ENCODE measurements around the gene FMN1.
A peak's percentile ranks its signal among the peaks of the same experiment; 100 is the strongest.
"Not testable (repeated sequence)": the region's sequence is repeated elsewhere in the genome, so short reads cannot be mapped to it uniquely, and the experiment has no call there.

The FMN1 gene

DNA sequence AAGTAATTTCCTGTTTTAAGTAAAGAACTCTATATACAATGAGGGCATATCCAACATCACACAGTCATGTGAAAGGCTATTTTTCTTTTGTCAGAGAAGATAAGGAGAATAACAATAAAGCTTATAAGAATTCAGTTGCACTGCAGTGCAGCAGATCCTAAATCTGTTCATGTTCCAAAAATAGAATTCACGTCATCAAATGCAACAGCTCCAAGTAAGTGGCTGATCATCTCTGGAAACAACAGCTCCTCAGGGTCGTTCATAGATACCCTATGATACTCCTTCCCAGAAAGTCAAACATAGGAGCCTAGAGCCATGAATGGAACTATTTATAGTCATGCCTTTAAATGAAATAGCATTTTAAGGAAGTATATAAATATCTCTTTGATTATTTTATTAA lies 100.2 kb downstream of the FMN1 start:
- peak; percentile 50 for DNase-seq (ENCODE audit: low read depth)

DNA sequence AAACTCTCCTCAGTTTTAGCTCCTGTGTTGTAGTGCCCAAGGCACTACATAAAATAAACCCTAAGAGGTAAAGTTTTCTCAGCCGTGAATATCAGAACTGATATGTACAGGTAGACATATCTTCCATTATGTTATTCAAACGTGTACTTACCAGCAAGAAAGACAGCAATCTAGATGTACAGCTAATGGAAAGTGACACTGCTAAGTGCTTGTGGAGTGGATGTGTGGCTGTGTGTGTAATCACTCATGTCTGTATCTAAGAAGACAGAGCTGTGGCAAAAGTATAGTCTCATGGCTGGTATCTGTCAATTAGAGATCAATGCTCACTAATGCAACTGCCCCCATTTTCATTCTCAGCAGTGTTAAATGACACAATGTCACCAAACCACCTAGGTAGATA lies 101.3 kb downstream of the FMN1 start:
- no peak for DNase-seq (ENCODE audit: low read depth)

DNA sequence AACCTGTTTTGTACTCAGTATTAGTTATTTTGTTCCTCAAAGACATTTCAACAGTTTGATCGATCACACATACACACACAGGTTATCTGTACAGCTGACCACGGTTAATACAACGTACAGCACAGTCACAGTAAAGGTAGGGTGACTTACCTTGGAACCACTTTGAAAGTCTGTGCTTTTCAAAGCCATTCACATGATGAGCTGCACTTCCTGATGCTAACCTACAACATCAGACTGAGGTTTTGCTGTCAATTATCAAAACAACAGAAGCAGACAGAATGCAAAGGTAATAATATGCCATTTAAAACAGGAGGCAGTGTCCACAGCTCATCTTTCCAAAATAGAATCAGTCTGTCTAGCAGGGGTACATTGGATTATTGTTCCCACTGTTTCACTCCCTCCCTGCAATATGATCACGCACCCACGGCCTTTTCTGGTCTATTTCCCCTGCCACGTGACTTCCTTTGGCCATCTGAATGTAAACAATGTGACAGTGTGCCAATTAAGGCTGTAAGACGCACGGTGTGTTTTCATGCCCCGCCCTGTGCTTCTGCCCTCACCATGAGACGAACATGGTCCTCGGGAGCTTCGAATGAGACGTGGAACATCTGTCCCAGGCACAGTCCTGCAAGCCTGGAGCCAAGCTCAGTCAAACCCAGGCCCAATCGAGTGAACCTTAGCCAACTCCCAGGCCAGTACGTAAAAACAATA lies 102.4 kb downstream of the FMN1 start:
- DNase-seq (ENCODE audit: low read depth): no peak

DNA sequence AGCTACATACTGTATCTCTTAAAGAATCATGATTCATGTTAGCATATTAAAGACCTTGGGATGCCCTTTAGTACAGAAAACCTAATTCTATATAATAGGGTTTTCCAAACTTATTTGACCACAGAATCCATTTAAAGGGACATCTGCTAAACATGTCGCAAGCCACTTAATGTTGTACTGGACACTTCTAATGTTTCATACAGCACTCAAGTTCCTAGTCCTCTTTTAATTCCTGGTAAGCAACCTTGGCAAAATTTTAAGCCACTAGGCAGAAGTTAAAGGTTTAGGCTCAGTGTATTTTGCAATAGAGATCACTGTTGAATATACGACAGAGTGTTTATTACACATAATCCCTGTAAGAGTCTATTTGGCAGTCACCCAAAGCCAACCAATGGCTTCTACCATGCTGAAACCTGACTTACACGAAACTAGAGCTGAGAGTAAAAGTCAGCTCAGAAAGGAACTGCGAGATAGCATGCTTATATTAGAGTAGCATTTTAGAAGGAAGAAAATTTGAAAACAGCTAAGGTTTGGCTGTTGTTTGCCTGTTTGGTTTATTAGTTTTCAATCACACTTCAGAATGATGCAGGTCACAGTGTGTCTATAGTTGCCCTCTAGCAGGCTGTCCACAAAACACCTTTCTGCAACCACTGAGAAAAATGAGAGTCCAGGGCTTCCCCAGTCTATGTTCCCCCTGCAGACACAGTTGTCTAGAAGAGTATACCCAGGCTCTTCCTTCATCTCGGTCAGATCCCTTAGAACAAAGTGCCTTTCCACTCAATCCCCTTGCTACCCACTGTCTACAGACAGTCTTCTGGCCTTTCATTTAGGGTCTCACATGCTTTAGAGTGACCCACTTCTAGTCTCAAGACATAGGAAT lies 104.4 kb downstream of the FMN1 start:
- DNase-seq (ENCODE audit: low read depth): peak; percentile 91

DNA sequence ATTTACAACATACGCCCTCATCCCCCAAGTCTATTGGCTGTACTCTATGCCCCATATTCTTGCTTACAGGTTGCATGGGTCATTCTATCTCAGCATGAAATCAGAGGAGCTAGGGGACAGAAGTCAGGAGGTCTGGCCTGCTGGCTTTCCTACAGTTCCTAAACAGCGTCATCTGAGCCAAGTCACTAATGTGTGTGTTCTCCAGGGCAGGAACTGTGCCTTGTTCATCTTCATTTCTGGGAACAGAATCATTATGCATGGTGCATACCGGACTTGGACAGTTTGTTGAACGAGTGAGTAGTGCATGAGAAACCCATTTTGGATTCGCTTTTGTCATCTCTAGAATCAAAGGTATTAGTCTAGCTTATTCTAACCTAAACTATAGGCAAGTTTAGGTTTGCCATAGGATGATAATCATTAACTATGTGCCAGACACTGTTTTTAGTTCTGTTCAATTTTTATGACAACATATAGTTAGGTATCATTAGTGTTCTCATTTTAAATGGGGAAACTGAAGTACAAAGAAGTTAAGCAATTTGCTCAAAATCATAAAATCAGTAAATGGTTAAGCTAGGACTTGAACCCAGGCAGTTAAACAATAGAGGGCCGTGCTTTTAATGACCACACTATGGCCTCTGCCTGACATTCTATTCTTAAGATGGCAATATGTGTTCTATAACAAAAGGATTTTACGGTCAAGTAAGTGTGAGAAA lies 105.2 kb downstream of the FMN1 start:
- no peak for DNase-seq (ENCODE audit: low read depth)

DNA sequence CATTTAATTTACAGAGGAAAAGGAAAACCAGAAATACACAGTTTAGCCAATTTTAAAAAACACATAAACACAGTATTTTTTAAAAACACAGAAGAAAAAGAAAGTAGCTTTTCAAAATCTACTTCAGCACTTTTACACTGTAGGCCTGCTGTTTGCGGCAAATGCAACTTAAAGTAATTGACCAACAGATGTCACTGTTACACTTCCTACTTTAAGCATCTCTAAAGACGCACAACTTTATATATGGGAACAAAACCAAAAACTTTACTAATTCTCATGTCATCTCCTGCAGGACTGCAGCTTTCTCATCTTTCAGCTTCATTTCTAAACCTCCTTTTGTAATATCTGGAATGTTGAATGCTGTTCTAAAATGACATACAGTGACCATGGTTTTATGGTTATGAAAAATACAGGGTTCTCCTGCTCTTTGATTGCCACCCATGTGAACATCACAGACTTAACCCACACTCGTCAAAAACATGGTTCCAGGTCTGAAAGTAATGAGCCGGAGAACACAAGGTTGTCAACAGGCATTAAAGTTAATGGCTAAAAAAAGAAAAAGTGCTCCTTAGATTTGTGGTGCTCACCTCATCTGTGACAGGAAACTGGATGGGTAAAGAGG lies 107.9 kb downstream of the FMN1 start:
- DNase-seq (ENCODE audit: low read depth): peak; percentile 71

DNA sequence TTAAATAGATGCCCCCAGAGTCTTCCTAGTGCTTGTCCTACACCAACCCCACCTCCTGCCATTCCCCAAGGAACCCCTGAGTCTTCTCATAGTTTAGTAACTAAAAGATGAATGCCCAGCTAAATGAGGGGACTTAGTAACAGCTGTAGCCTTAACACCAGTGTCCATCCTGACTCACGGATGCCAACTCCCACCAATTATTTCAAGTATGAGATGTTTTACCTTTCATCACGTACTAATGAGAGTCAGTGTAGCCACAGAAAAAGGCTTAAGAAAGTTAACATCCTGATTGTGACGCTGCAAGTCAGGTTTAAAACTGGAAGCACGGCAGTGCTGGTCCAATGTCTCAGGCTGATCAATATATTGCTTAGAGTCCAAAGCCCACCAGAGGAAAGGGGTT lies 109.9 kb downstream of the FMN1 start:
- no peak for DNase-seq (ENCODE audit: low read depth)

DNA sequence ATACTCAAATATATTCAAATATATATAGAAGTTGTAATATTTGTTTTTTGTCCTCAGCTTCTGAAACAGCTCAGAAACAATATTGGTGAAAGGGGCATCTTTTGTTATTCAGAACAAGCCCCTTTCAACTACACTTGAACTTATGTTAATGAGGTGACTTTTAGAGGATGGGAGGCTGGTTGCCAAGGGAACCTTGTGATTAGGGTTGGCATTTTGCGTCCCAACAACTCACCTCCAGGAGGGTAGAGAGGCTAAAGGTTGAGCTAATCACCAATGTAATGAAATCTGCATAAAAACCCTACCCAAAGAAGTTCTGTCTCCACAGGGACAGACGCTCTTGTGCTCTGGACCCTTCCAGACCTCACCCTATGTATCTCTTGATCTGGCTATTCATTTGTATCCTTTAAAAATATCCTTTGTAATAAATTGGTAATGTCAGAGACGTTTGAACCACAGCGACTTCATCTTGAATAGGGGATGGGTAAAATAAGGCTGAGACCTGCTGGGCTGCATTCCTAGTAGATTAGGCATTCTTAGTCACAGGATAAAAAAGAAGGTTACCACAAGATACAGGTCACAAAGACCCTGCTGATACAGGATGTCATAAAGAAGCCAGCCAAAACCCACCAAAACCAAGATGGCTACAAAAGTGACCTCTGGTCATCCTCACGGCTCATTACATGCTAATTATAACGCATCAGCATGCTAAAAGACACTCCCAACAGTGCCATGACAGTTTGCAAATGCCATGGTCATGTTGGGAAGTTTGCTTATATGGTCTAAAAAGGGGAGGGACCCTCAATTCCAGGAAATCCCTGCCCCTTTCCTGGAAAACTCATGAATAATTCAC lies 111.1 kb downstream of the FMN1 start:
- no peak for DNase-seq (ENCODE audit: low read depth)

DNA sequence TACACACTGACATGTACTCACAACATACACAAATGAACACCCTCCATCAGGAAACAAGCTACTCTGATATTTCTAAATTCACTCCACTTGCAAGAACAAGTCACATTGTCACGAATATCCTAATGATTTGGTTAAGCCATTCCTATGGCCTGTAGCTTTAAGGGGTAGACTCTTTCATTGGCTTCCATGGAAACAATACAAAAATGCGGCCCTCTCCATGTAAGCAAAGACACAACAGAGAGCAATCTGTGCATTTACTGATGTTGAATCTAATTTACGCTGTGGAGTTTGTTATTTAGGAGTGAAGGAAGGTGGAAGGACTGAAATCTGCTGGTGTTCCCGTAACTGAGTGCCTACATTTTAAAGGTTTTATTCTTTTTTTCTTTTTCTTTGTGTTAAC lies 114.5 kb downstream of the FMN1 start:
- DNase-seq (ENCODE audit: low read depth): no peak

DNA sequence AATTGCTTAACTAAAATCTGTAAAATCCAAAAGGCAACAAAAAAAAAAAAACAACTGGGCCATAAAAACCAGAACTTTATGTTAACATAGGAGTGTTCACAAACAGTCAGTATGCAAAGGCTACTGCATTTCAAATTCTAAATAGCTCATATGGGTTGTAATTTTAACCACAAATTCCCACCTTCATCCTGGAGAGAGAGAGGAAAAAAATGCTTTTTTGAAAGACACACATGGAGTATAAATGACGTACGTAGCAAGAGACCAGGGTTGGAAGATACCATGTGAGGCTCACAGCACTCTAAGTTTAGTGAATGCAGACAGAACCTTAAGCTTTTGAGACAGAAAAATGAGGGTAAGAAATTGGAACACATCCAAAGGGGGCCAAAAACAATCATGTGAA lies 115.9 kb downstream of the FMN1 start:
- no peak for DNase-seq (ENCODE audit: low read depth)

DNA sequence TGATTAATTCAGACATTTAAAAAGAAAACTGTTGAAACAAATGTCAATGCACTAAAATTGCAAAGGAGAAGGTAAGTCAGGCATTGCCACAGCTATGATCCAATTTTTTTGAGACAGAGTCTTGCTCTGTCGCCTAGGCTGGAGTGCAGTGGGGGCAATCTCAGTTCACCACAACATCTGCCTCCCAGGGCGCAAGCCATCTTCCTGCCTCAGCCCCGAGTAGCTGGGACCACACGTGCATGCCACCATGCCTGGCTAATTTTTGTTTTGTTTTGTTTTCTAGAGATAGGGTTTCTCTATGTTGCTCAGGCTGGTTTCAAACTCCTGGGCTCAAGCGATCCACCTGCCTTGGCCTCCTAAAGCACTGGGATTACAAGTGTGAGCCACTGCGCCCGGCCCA lies 117.6 kb downstream of the FMN1 start:
- no peak for DNase-seq (ENCODE audit: low read depth)

DNA sequence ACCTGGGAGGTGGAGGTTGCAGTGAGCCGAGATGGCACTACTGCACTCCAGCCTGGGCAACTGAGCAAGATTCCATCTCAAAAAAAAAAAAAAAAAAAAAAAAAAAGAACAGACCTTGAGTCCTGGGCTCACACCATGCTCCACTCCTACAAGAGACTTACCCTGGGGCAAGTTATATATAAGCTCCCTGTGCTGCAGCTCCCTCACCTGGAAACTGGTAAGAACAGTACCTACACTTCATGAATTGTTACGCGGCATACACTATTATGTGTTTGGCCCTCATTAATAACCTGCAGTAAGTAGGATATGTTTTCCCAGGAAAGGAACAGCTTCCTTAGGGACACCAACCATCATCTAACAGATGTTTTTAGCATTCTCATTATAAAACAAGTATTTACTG lies 119.6 kb downstream of the FMN1 start:
- DNase-seq (ENCODE audit: low read depth): no peak

DNA sequence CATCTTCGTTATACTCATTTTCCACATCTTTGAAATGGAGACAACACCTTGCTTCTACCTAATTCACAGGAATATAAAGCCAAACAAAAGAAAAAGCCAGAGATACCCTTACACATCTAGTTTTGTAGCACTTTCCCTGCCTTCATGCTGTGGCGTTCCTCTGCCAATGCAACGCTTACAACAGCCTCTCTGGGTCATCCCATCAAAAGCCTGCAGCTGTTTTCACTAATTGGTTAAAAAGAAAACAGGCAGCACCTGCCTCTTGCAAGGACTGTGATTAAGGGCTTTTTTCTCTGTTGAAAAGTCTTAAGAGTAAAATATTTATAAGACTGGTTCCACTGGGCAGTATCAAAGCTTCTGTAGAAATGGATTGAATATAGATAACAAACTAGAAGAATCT lies 120.3 kb downstream of the FMN1 start:
- DNase-seq (ENCODE audit: low read depth): no peak

DNA sequence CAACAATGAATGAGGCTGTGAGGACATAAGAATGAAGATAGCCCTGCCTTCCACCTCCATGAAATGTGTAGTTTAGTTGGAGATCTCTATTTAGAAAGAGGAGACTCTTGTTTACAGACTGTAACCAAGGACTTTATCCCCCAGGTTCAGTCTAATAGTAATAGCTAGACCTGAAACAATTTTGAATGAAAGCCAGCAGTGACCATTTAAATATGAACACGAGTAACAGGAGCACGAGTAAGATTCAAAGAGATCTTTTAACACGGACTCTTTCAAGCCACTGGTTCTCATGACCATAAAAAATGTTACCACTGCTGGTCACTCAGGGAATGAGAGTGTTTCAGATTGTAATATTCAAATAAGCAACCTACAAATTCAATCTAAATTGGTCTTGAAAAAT lies 123.1 kb downstream of the FMN1 start:
- DNase-seq (ENCODE audit: low read depth): no peak

DNA sequence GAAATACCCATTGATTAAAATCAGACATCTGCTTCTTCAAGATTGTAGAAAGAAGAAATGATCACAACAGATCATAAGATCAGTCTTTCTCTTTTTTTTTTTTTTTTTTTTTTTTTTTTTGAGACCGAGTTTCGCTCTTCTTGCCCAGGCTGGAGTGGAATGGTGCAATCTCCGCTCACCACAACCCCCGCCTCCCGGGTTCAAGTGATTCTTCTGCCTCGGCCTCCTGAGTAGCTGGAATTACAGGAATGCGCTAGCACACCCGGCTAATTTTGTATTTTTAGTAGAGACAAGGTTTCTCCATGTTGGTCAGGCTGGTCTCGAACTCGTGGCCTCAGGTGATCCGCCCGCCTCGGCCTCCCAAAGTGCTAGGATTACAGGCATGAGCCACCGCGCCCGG lies 124.6 kb downstream of the FMN1 start:
- not testable (repeated sequence) for DNase-seq (ENCODE audit: low read depth)

DNA sequence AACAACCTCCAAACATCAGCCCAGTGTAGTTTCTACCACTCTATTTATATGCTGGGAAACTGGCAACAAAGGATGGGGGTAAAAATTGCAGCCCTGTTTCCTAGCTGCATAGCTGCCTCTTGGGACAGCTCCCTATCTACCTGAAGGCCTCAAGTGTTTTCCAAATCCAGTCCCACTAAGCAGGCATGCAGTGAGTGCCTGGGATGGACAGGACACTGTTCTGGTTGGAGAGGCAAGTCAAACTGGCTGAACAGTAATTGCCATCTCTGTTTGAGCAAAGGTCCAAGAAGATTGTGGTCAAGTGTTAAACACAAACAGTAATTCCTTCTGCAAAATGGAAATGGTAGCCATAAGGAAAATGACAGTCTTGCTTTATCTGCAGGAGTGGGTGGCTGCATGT lies 125.4 kb downstream of the FMN1 start:
- DNase-seq (ENCODE audit: low read depth): no peak

DNA sequence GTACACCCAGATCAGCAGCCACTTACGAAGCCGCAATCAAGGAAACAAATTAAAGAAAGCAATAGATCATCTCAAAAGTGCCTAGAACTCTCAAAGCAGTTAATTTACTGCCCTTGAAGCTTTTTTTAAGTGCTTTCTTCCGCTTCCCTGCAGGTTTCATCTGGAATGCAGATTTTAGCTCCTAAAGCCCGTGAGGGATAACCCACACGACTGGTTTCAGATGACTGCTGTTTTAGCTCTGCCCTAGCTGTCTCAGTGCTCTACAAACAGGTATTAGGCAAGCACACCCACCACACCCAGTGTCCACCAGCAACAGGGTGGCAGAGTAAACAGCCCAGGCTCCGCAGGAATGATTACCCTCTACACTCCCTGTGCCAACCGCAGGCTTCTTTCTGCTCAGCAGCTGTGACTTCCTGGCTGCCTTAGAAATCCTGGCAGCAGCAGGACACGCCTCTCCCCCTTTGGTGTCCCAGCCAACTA lies 126.0 kb downstream of the FMN1 start:
- no peak for DNase-seq (ENCODE audit: low read depth)

DNA sequence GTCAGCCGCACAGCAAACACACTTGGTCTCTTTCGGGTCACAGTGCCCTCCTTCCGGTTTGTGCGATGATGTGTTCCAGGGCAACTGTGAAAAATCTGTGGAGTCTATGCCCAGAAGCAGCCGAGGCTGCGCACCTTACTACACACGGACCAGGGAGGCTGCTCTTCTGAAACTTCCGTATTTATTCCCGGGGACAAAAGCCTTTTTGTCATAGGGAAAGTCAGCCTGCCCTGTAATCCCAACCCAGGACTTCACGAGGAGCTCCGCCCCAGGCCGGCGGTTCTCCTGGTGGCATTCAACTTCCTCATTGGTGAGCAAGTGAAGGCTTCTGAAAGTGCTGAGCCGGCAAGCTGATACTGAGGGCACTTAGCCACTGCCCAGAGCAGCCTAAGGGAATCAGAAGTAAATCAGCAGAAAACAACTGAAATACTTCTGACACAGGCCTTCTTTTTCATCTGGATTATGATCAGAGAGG lies 126.5 kb downstream of the FMN1 start:
- no peak for DNase-seq (ENCODE audit: low read depth)

DNA sequence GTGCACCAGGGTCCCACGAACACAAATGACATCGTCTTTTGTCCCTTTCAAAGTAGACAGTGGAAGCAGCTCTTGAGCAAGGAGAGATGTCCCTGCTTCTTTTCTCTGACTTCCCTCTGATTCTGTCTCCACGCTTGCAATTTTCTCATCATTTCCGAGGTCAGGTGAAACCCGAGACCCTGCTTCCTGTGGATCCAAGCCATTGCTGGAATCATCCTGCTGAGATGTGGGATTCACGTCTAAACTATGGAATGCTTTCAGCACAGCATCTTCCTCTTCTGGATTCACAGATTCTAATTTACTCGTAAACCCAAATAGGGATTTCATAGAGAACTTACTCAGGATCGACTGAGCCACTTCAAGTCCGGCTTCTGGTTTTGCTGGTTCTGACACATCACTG lies 127.1 kb downstream of the FMN1 start:
- peak; percentile 48 for DNase-seq (ENCODE audit: low read depth)

DNA sequence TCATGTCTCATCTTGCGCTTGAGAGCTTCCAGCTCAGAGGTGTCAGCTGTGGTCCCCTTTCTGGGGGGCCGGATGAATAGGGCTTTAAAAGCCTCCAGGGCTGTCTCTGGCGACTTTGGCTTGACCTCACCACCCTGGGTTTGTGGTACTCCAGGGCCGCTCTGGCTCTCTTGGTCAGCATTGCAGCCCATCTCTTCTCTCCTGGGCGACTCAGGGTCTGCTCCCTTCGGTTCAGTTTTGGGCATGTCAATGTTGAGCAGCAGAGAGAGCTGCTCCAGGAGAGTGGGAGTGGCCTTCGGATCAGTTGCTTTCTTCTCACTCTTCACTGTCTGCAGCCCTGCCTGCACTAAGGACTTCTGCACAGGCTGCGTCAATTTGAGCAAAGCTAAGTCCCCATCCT lies 127.9 kb downstream of the FMN1 start:
- no peak for DNase-seq (ENCODE audit: low read depth)

DNA sequence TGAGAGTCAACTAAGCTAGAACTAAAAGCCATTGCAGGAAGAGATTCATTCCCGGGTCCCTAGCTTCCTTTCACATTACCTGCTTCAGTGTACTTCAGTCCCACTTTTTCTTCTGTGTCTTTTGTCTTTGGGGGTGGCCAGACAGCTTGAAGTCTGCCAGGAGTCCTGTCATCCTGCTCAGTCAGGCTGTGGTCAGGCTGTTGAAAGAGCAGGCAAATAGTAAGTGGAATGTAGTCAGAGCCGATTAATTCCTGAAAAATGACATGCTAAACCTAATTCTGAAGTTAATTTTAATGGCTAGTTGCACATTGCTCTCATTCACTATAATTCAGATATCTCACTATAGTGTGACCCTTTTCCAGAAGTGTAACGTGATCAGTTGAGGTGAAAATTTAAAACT lies 129.6 kb downstream of the FMN1 start:
- peak; percentile 40 for DNase-seq (ENCODE audit: low read depth)
